HepG2 (cell line): ENCODE data around the gene ZBED5. TPM values are rescaled to one million over a fixed set of nuclear protein-coding genes. Genes with fewer than 3 reads are reported as not detected.

ENCODE experiments used
- AGO1 ChIP-seq: fragments of 200-400 bp; formaldehyde crosslinking; IDR thresholded peaks from 2 replicates; pipeline ENCODE4 v1.6.1; 2017; ENCODE audit warnings: mild to moderate bottlenecking, low read depth, low read length, moderate library complexity; ENCODE audit not compliant: poor library complexity, severe bottlenecking
- KAT7 ChIP-seq: IDR thresholded peaks from 2 replicates; pipeline ENCODE4 v1.6.1; 2018; ENCODE audit warnings: borderline replicate concordance, missing compliant biosample characterization
- NR2F1 ChIP-seq, 2 experiments: fragments of 450-650 bp in 1 of 2; formaldehyde crosslinking in 1 of 2; IDR thresholded peaks; 2 replicates each; pipeline versions ENCODE4 v1.5.0 to v1.6.1; 2016 to 2020; ENCODE audit warnings: mild to moderate bottlenecking in 1 of 2, missing compliant biosample characterization in 1 of 2, missing genetic modification reagents in 1 of 2, moderate library complexity in 1 of 2
- PRMT3 ChIP-seq: sonication (generic); formaldehyde crosslinking; IDR thresholded peaks from 2 replicates; pipeline ENCODE4 v1.8.1; 2022; ENCODE audit warnings: low read depth, mild to moderate bottlenecking, moderate library complexity, missing genetic modification reagents, borderline replicate concordance
- REXO4 ChIP-seq: sonication (generic); formaldehyde crosslinking; IDR thresholded peaks from 2 replicates; pipeline ENCODE4 v1.8.0; 2022; ENCODE audit warnings: missing genetic modification reagents, mild to moderate bottlenecking, borderline replicate concordance
- SKI ChIP-seq: fragments of 450-650 bp; IDR thresholded peaks from one replicate; pipeline ENCODE4 v1.6.1; 2018; ENCODE audit warnings: mild to moderate bottlenecking; ENCODE audit not compliant: partially characterized antibody
- SMC3 ChIP-seq: IDR thresholded peaks from 2 replicates; pipeline ENCODE4 v1.6.1; 2011; ENCODE audit warnings: low read length, improper control_type of control experiment
- SRSF4 ChIP-seq: fragments of 200-400 bp; formaldehyde crosslinking; IDR thresholded peaks from one replicate; pipeline ENCODE4 v1.6.1; 2018; ENCODE audit warnings: mild to moderate bottlenecking, low read depth, low read length, moderate library complexity; ENCODE audit not compliant: poor library complexity, severe bottlenecking
- TP53 ChIP-seq: sonication (generic); formaldehyde crosslinking; conservative IDR thresholded peaks from 2 replicates; pipeline ENCODE4 v1.4.0; 2020; ENCODE audit warnings: missing genetic modification reagents
- ZMYM4 ChIP-seq: sonication (generic); formaldehyde crosslinking; IDR thresholded peaks from 2 replicates; pipeline ENCODE4 v1.8.1; 2023; ENCODE audit warnings: mild to moderate bottlenecking, missing genetic modification reagents
- ZNF235 ChIP-seq: sonication (generic); formaldehyde crosslinking; IDR thresholded peaks from 2 replicates; pipeline ENCODE4 v1.8.1; 2023; ENCODE audit warnings: mild to moderate bottlenecking, missing genetic modification reagents, borderline replicate concordance
- ZNF383 ChIP-seq: sonication (generic); formaldehyde crosslinking; IDR thresholded peaks from 2 replicates; pipeline ENCODE4 v1.4.0; 2020; ENCODE audit warnings: missing genetic modification reagents, mild to moderate bottlenecking, borderline replicate concordance
- ZNF501 ChIP-seq: sonication (generic); formaldehyde crosslinking; IDR thresholded peaks from 2 replicates; pipeline ENCODE4 v1.5.1; 2020; ENCODE audit warnings: mild to moderate bottlenecking, moderate library complexity, missing genetic modification reagents
- ZNF557 ChIP-seq: sonication (generic); formaldehyde crosslinking; IDR thresholded peaks from 2 replicates; pipeline ENCODE4 v1.4.0; 2020; ENCODE audit warnings: missing genetic modification reagents
- polyA plus RNA-seq, 8 experiments: library from polyadenylated mRNA; depleted of rRNA in 3 of 8; stranded (reverse) in 7 of 8; unstranded in 1 of 8; fragments of >200 nt; fragmentation: Illumina TruSeq in 4 of 8; extraction: Trizol in 4 of 8; gene quantifications; 2 replicates each; pipeline versions ENCODE4 v1.2.1 to v1.2.3, GENCODE V29; 2011 to 2016; ENCODE audit warnings: low read depth in 4 of 8, missing spikeins in 1 of 8, mixed read lengths in 1 of 8; ENCODE audit not compliant: insufficient read depth in 1 of 8
- total RNA-seq, 5 experiments: library from RNA; depleted of rRNA; stranded (reverse); fragments of >200 nt; fragmentation: Illumina TruSeq; extraction: Trizol; gene quantifications; 2 replicates each; pipeline ENCODE4 v1.2.3, GENCODE V29; 2016; ENCODE audit warnings: low read depth in 1 of 5
- TF ChIP-seq, protein P1 (sequence below): IDR thresholded peaks from 2 replicates; pipeline ENCODE4 v1.6.1; 2016
- TF ChIP-seq, protein P2 (sequence below): IDR thresholded peaks from 2 replicates; pipeline ENCODE4 v1.6.1; 2016; ENCODE audit warnings: mild to moderate bottlenecking
- TF ChIP-seq, protein P3 (sequence below): sonication (generic); formaldehyde crosslinking; IDR thresholded peaks from 2 replicates; pipeline ENCODE4; 2020; ENCODE audit warnings: missing genetic modification reagents, mild to moderate bottlenecking, borderline replicate concordance
- TF ChIP-seq, protein P4 (sequence below): sonication (generic); formaldehyde crosslinking; IDR thresholded peaks from 2 replicates; pipeline ENCODE4 v1.5.0; 2020; ENCODE audit warnings: missing genetic modification reagents
- TF ChIP-seq, protein P5 (sequence below): sonication (generic); formaldehyde crosslinking; IDR thresholded peaks from 2 replicates; pipeline ENCODE4 v1.8.0; 2022; ENCODE audit warnings: mild to moderate bottlenecking, missing genetic modification reagents, moderate library complexity

The ZBED5 gene
- total and polyA plus RNA-seq, 2 of the 13 experiments (the other 11 are each of a cell fraction or from before 2014, with no cell fraction given) = 18.2 to 38.6 TPM

DNA sequence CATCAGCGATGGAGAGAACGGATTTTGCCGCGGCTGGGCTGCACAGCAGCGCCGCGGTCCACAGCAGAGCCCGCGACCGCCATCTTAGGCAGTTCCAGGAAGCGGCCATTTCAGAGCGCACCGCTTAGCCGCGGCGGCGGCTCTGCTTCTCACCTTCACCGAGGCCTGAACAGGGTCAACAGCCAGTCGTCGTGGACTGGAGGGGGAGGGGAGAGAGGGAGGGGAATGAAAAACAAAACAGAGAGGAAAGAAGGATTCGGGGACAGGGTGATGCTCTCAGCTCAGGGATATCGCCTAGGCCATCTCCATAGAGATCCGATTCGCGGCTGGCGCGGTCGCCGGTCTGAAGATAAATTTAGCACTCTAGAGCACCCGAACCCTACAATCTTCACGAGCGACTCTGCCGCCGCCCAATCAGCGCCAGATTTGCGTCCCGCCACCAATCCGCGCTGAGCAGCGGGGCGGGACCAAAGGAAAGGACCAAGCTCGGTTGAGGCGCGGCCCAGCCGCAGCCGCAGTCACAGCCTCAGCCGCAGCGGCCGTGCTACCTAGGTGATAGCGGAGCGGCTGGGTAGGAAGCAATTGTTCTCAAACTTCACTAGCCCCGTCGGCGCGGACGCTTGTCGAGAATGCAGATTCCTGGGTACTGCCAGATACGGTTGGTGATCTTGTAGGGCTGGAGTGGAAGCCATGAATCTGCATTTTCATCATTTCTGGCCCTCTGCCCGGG, at the start of gene ZBED5 (continued):
- TF ChIP-seq PRMT3 (CRISPR knock-in tag) (no peak; the same call in 1 of the 2 replicates), SRSF4 (no peak), ZNF501 (CRISPR knock-in tag) (peak; percentile 29; the same call in 1 of the 2 replicates), NR2F1 (CRISPR knock-in tag; IDR thresholded peaks at IDR 0.05) (no peak), REXO4 (no peak), SKI (no peak), SMC3 (no peak), ZNF557 (CRISPR knock-in tag) (no peak), TP53 (CRISPR knock-in tag) (no peak), ZNF383 (CRISPR knock-in tag) (no peak), ZNF235 (CRISPR knock-in tag) (no peak), KAT7 (CRISPR knock-in tag) (0 out of 2 replicates have a peak, but pooled peaks have one; percentile 39), ZMYM4 (peak; percentile 63), AGO1 (peak; percentile 37)
- TF ChIP-seq, protein P1, sequence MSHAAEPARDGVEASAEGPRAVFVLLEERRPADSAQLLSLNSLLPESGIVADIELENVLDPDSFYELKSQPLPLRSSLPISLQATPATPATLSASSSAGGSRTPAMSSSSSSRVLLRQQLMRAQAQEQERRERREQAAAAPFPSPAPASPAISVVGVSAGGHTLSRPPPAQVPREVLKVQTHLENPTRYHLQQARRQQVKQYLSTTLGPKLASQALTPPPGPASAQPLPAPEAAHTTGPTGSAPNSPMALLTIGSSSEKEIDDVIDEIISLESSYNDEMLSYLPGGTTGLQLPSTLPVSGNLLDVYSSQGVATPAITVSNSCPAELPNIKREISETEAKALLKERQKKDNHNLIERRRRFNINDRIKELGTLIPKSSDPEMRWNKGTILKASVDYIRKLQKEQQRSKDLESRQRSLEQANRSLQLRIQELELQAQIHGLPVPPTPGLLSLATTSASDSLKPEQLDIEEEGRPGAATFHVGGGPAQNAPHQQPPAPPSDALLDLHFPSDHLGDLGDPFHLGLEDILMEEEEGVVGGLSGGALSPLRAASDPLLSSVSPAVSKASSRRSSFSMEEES (CRISPR knock-in tag) = peak; percentile 41; the same call in 1 of the 2 replicates
- TF ChIP-seq, protein P2, sequence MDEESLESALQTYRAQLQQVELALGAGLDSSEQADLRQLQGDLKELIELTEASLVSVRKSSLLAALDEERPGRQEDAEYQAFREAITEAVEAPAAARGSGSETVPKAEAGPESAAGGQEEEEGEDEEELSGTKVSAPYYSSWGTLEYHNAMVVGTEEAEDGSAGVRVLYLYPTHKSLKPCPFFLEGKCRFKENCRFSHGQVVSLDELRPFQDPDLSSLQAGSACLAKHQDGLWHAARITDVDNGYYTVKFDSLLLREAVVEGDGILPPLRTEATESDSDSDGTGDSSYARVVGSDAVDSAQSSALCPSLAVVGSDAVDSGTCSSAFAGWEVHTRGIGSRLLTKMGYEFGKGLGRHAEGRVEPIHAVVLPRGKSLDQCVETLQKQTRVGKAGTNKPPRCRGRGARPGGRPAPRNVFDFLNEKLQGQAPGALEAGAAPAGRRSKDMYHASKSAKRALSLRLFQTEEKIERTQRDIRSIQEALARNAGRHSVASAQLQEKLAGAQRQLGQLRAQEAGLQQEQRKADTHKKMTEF (CRISPR knock-in tag) = peak; percentile 64; the same call in 1 of the 2 replicates
- TF ChIP-seq, protein P3, sequence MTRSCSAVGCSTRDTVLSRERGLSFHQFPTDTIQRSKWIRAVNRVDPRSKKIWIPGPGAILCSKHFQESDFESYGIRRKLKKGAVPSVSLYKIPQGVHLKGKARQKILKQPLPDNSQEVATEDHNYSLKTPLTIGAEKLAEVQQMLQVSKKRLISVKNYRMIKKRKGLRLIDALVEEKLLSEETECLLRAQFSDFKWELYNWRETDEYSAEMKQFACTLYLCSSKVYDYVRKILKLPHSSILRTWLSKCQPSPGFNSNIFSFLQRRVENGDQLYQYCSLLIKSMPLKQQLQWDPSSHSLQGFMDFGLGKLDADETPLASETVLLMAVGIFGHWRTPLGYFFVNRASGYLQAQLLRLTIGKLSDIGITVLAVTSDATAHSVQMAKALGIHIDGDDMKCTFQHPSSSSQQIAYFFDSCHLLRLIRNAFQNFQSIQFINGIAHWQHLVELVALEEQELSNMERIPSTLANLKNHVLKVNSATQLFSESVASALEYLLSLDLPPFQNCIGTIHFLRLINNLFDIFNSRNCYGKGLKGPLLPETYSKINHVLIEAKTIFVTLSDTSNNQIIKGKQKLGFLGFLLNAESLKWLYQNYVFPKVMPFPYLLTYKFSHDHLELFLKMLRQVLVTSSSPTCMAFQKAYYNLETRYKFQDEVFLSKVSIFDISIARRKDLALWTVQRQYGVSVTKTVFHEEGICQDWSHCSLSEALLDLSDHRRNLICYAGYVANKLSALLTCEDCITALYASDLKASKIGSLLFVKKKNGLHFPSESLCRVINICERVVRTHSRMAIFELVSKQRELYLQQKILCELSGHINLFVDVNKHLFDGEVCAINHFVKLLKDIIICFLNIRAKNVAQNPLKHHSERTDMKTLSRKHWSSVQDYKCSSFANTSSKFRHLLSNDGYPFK (CRISPR knock-in tag) = peak; percentile 96
- TF ChIP-seq, protein P4, sequence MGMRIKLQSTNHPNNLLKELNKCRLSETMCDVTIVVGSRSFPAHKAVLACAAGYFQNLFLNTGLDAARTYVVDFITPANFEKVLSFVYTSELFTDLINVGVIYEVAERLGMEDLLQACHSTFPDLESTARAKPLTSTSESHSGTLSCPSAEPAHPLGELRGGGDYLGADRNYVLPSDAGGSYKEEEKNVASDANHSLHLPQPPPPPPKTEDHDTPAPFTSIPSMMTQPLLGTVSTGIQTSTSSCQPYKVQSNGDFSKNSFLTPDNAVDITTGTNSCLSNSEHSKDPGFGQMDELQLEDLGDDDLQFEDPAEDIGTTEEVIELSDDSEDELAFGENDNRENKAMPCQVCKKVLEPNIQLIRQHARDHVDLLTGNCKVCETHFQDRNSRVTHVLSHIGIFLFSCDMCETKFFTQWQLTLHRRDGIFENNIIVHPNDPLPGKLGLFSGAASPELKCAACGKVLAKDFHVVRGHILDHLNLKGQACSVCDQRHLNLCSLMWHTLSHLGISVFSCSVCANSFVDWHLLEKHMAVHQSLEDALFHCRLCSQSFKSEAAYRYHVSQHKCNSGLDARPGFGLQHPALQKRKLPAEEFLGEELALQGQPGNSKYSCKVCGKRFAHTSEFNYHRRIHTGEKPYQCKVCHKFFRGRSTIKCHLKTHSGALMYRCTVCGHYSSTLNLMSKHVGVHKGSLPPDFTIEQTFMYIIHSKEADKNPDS (CRISPR knock-in tag) = no peak
- TF ChIP-seq, protein P5, sequence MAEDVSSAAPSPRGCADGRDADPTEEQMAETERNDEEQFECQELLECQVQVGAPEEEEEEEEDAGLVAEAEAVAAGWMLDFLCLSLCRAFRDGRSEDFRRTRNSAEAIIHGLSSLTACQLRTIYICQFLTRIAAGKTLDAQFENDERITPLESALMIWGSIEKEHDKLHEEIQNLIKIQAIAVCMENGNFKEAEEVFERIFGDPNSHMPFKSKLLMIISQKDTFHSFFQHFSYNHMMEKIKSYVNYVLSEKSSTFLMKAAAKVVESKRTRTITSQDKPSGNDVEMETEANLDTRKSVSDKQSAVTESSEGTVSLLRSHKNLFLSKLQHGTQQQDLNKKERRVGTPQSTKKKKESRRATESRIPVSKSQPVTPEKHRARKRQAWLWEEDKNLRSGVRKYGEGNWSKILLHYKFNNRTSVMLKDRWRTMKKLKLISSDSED (CRISPR knock-in tag) = no peak
